Colonic mucosa (tissue), 4 donors: ENCODE data around the gene DYSF. TPM values are rescaled to one million over a fixed set of nuclear protein-coding genes. Genes with fewer than 3 reads are reported as not detected.
A peak's percentile ranks its signal among the peaks of the same experiment; 100 is the strongest.

ENCODE experiments used
- DNase-seq: peaks from one replicate; pipeline ENCODE4 v3.0.0-alpha.2; 2020
- H3K27ac ChIP-seq: fragments of 200-600 bp; one replicate; pipeline ENCODE4 v1.8.0; 2021
- H3K27me3 ChIP-seq: fragments of 200-600 bp; one replicate; pipeline ENCODE4 v1.8.0; 2021
- H3K36me3 ChIP-seq: fragments of 200-600 bp; one replicate; pipeline ENCODE4 v1.8.0; 2021
- H3K4me1 ChIP-seq: fragments of 200-600 bp; one replicate; pipeline ENCODE4 v1.8.0; 2021; ENCODE audit warnings: mild to moderate bottlenecking
- H3K4me3 ChIP-seq: fragments of 200-600 bp; one replicate; pipeline ENCODE4 v1.8.0; 2021
- H3K9ac ChIP-seq, 2 donors: one replicate each; pipeline ENCODE4 v1.7.0; 2013; ENCODE audit warnings: control low read depth in 2 of 2, low read depth in 2 of 2, low read length in 2 of 2
- H3K9me3 ChIP-seq: fragments of 200-600 bp; one replicate; pipeline ENCODE4 v1.8.0; 2021
- CTCF ChIP-seq: fragments of 200-600 bp; IDR thresholded peaks from one replicate; pipeline ENCODE4 v1.8.0; 2022; ENCODE audit warnings: antibody characterized with exemption, mild to moderate bottlenecking
- intact Hi-C: fragments of 100-400 bp; cut with DNase I; formaldehyde crosslinking; loops from one replicate; pipeline ENCODE4 v1.14.1; 2022
- total RNA-seq, 2 donors: library from RNA; stranded (reverse); fragmentation: NEBNext Ultra II Directional in 1 of 2; extraction: Animal tissue kit (Norgen Biotek cat#: 25700) in 1 of 2; gene quantifications; one replicate each; pipeline ENCODE4 v1.2.1, GENCODE V29; 2021
- donor health status: healthy.
- donor health status: DM: no; HTN: no; CAD: no.
- donor health status: DM: no; HTN: no; CAD: no.

DYSF gene
- total RNA-seq, 2 donors from 2014 or later: 2.4 to 7.5 TPM

- Histone ChIP-seq H3K27me3 (no peaks in the 10 kb centered on the region), H3K4me3 (no peak overlapping the region), H3K4me1 (no peaks in the 10 kb centered on the region), H3K9me3 (no peaks in the 10 kb centered on the region), H3K9ac (no peak overlapping the region), H3K36me3 (no peaks in the 10 kb centered on the region), H3K27ac (no peak overlapping the region)
- TF ChIP-seq CTCF: no peak
- DNase-seq: no peak
- intact Hi-C loops: no loop called here
Observed at GRCh38 chr2:71713581-71714580, 260.5 kb downstream of the DYSF start.

GRCh38 chr2:71714601-71715240 lies 261.4 kb downstream of the DYSF start:
- peak overlapping the region in 1 of 2 donors; percentile 1 for H3K9ac ChIP-seq
- no peak for TF ChIP-seq CTCF
- no peak overlapping the region for H3K4me3 ChIP-seq
- no peaks in the 10 kb centered on the region for H3K27me3 ChIP-seq
- no peaks in the 10 kb centered on the region for H3K9me3 ChIP-seq
- no peaks in the 10 kb centered on the region for H3K4me1 ChIP-seq
- DNase-seq: no peak
- no peak overlapping the region for H3K27ac ChIP-seq
- no peaks in the 10 kb centered on the region for H3K36me3 ChIP-seq
- intact Hi-C loops: no loop called here

- Histone ChIP-seq H3K9me3 (no peaks in the 10 kb centered on the region), H3K4me3 (no peak overlapping the region), H3K27me3 (no peaks in the 10 kb centered on the region), H3K9ac (no peak overlapping the region), H3K36me3 (no peaks in the 10 kb centered on the region), H3K4me1 (no peaks in the 10 kb centered on the region), H3K27ac (no peak overlapping the region)
- intact Hi-C loops: no loop called here
- DNase-seq: no peak
- TF ChIP-seq CTCF: no peak
Observed at GRCh38 chr2:71715241-71715750, 261.9 kb downstream of the DYSF start.

GRCh38 chr2:71715951-71716696 lies 262.8 kb downstream of the DYSF start:
- TF ChIP-seq CTCF: no peak
- Histone ChIP-seq H3K4me1 (no peaks in the 10 kb centered on the region), H3K4me3 (no peak overlapping the region), H3K9me3 (no peaks in the 10 kb centered on the region), H3K36me3 (no peaks in the 10 kb centered on the region), H3K27me3 (no peaks in the 10 kb centered on the region), H3K27ac (no peak overlapping the region), H3K9ac (no peak overlapping the region)
- DNase-seq: no peak
- intact Hi-C loops: no loop called here
